Breast epithelium (tissue), 4 donors: Measurements from ENCODE around the gene MAN1B1. TPM values are rescaled to one million over a fixed set of nuclear protein-coding genes. Genes with fewer than 3 reads are reported as not detected.
A peak's percentile ranks its signal among the peaks of the same experiment; 100 is the strongest.

Experiments
- DNase-seq, 2 donors: peaks; one replicate each; pipeline ENCODE4 v3.0.0-alpha.2; 2019; ENCODE audit warnings: low spot score in 2 of 2
- H3K27ac ChIP-seq, 2 donors: fragments of 200-600 bp; sonication (generic) in 1 of 2; one replicate each; pipeline ENCODE4 v1.5.1; 2016 to 2019; ENCODE audit warnings: mild to moderate bottlenecking in 1 of 2
- H3K27me3 ChIP-seq, 2 donors: fragments of 200-600 bp; sonication (generic) in 1 of 2; one replicate each; pipeline versions ENCODE4 v1.5.1 to v1.6.0; 2017 to 2019; ENCODE audit warnings: control low read depth in 1 of 2, mild to moderate bottlenecking in 1 of 2
- H3K36me3 ChIP-seq: fragments of 200-600 bp; one replicate; pipeline ENCODE4 v1.5.1; 2019
- H3K4me1 ChIP-seq, 2 donors: fragments of 200-600 bp; sonication (generic); one replicate each; pipeline ENCODE4 v1.5.1; 2016 to 2019; ENCODE audit warnings: control low read depth in 1 of 2
- H3K4me3 ChIP-seq, 3 donors: fragments of 200-600 bp; sonication (generic); 1 replicate in 2 of 3; 2 replicates in 1 of 3; pipeline ENCODE4 v1.5.1; 2016 to 2019; ENCODE audit warnings: mild to moderate bottlenecking in 3 of 3, moderate library complexity in 2 of 3
- H3K9me3 ChIP-seq, 2 donors: fragments of 200-600 bp; sonication (generic) in 1 of 2; one replicate each; pipeline ENCODE4 v1.5.1; 2016 to 2019; ENCODE audit warnings: control low read depth in 1 of 2
- CTCF ChIP-seq, 3 donors: fragments of 450-650 bp; IDR thresholded peaks; one replicate each; pipeline ENCODE4 v1.5.1; 2016 to 2017; ENCODE audit warnings: antibody characterized with exemption in 3 of 3, mild to moderate bottlenecking in 3 of 3, moderate library complexity in 3 of 3
- POLR2A ChIP-seq: fragments of 450-650 bp; IDR thresholded peaks from one replicate; pipeline ENCODE4 v1.6.1; 2016; ENCODE audit warnings: antibody characterized with exemption, mild to moderate bottlenecking, moderate library complexity
- POLR2AphosphoS5 ChIP-seq, 3 donors: sonication (generic); formaldehyde crosslinking; IDR thresholded peaks; one replicate each; pipeline ENCODE4 v1.6.1; 2017; ENCODE audit warnings: antibody characterized with exemption in 3 of 3
- intact Hi-C: fragments of 100-400 bp; cut with DNase I; formaldehyde crosslinking; loops from one replicate; pipeline ENCODE4 v1.15.1; 2023; ENCODE audit warnings: low total_unique reads
- total RNA-seq, 3 donors: library from RNA; depleted of rRNA; stranded (reverse); fragments of >200 nt; gene quantifications; one replicate each; pipeline ENCODE4 v1.1.0, GENCODE V29; 2016

Gene MAN1B1
- total RNA-seq, 3 donors from 2014 or later = 50.1 to 62.8 (median 50.8) TPM

GRCh38 chr9:137055385-137056364, 31.1 kb upstream of the MAN1B1 start:
- H3K27me3 ChIP-seq = no peaks in the 10 kb centered on the region
- peak; percentile 78 to 82 for DNase-seq
- H3K27ac ChIP-seq = peak overlapping the region; percentile 78 to 84
- H3K4me1 ChIP-seq = peaks cover 14 to 18% of the 10 kb centered on the region in 2 donors
- H3K4me3 ChIP-seq = peak overlapping the region in 1 of 3 donors; percentile 79
- no peaks in the 10 kb centered on the region for H3K36me3 ChIP-seq
- intact Hi-C loops = no loop called here
- no peaks in the 10 kb centered on the region for H3K9me3 ChIP-seq
- TF ChIP-seq POLR2AphosphoS5 (IDR thresholded peaks at IDR 0.05) = no peak
- no peak for TF ChIP-seq CTCF (IDR thresholded peaks at IDR 0.05)
- no peak for TF ChIP-seq POLR2A

- H3K27ac ChIP-seq = no peak overlapping the region
- no peak overlapping the region for H3K4me3 ChIP-seq
- no peak for DNase-seq
- intact Hi-C loops = no loop called here
- no peaks in the 10 kb centered on the region for H3K36me3 ChIP-seq
- peaks cover 14 to 18% of the 10 kb centered on the region in 2 donors for H3K4me1 ChIP-seq
- TF ChIP-seq CTCF (IDR thresholded peaks at IDR 0.05) (no peak), POLR2A (no peak), POLR2AphosphoS5 (IDR thresholded peaks at IDR 0.05) (no peak)
- H3K27me3 ChIP-seq = no peaks in the 10 kb centered on the region
- H3K9me3 ChIP-seq = no peaks in the 10 kb centered on the region
These were observed 29.9 kb upstream of the MAN1B1 start for GRCh38 chr9:137056739-137057415.

GRCh38 chr9:137057545-137057944, 29.2 kb upstream of the MAN1B1 start:
- Histone ChIP-seq H3K27me3 (no peaks in the 10 kb centered on the region), H3K36me3 (no peaks in the 10 kb centered on the region), H3K4me1 (peaks cover 14 to 18% of the 10 kb centered on the region in 2 donors), H3K27ac (no peak overlapping the region), H3K4me3 (no peak overlapping the region), H3K9me3 (no peaks in the 10 kb centered on the region)
- TF ChIP-seq POLR2A (no peak), CTCF (IDR thresholded peaks at IDR 0.05) (no peak), POLR2AphosphoS5 (IDR thresholded peaks at IDR 0.05) (no peak)
- intact Hi-C loops = no loop called here
- DNase-seq = no peak

- Histone ChIP-seq H3K27me3 (no peaks in the 10 kb centered on the region), H3K4me1 (peaks cover 11 to 21% of the 10 kb centered on the region in 2 donors), H3K36me3 (no peaks in the 10 kb centered on the region), H3K27ac (no peak overlapping the region), H3K9me3 (no peaks in the 10 kb centered on the region), H3K4me3 (no peak overlapping the region)
- no peak for TF ChIP-seq POLR2AphosphoS5 (IDR thresholded peaks at IDR 0.05)
- TF ChIP-seq POLR2A = no peak
- TF ChIP-seq CTCF (IDR thresholded peaks at IDR 0.05) = no peak
- no peak for DNase-seq
- intact Hi-C loops = no loop called here
These were observed 28.1 kb upstream of the MAN1B1 start for GRCh38 chr9:137058521-137059234.
